HCT116 (cell line): ENCODE data around the gene TPR.

Source experiments
- CBX3 ChIP-seq: IDR thresholded peaks from 2 replicates; pipeline ENCODE4 v1.6.1; 2012; ENCODE audit warnings: low read depth
- CEBPB ChIP-seq: IDR thresholded peaks from 2 replicates; pipeline ENCODE4 v1.6.1; 2012; ENCODE audit warnings: low read depth
- EZH2 ChIP-seq: fragments of 200-600 bp; sonication (generic); IDR thresholded peaks from 2 replicates; pipeline ENCODE4 v1.6.1; 2017; ENCODE audit warnings: antibody characterized with exemption, mixed run types
- POLR2A ChIP-seq: IDR thresholded peaks from 2 replicates; pipeline ENCODE4 v1.7.0; 2011; ENCODE audit warnings: borderline replicate concordance; ENCODE audit not compliant: insufficient read depth, insufficient read length; ENCODE audit errors: extremely low read depth
- POLR2AphosphoS5 ChIP-seq: IDR thresholded peaks from 2 replicates; pipeline ENCODE4 v1.6.1; 2011; ENCODE audit warnings: mild to moderate bottlenecking, low read depth, low read length, moderate library complexity
- REST ChIP-seq: IDR thresholded peaks from 2 replicates; pipeline ENCODE4 v1.6.1; 2012; ENCODE audit warnings: low read depth
- SIN3A ChIP-seq: IDR thresholded peaks from 2 replicates; pipeline ENCODE4 v1.6.1; 2012; ENCODE audit warnings: low read depth
- SP1 ChIP-seq: IDR thresholded peaks from 2 replicates; pipeline ENCODE4 v1.6.1; 2012; ENCODE audit warnings: low read depth
- ZFX ChIP-seq: fragments of 450-650 bp; IDR thresholded peaks from 2 replicates; pipeline ENCODE4 v1.6.1; 2017
- ZNF274 ChIP-seq: fragments of 200-500 bp; sonication (Bioruptor generic); IDR thresholded peaks from 2 replicates; pipeline ENCODE4 v1.6.1; 2014; ENCODE audit warnings: mild to moderate bottlenecking, low read depth, low read length, inconsistent platforms

GRCh38 chr1:186311375-186312051 is 63.5 kb downstream of the TPR start:
- TF ChIP-seq ZFX: no peak
- TF ChIP-seq ZNF274: no peak
- TF ChIP-seq REST: no peak
- no peak for TF ChIP-seq POLR2A
- no peak for TF ChIP-seq EZH2
- no peak for TF ChIP-seq SIN3A
- TF ChIP-seq SP1: no peak
- no peak for TF ChIP-seq CBX3
- no peak for TF ChIP-seq POLR2AphosphoS5
- TF ChIP-seq CEBPB: no peak
